ENCODE data around the gene TOP2A. TPM values are rescaled to one million over a fixed set of nuclear protein-coding genes. Genes with fewer than 3 reads are reported as not detected.

The TOP2A gene
- total RNA-seq, 1 donor from 2014 or later: 2.1 TPM

GRCh38 chr17:40347319-40348135 lies 70.2 kb downstream of the TOP2A start:
- no peak for DNase-seq (ENCODE audit: low read depth)

GRCh38 chr17:40346765-40347158 lies 70.9 kb downstream of the TOP2A start:
- no peak for DNase-seq (ENCODE audit: low read depth)

GRCh38 chr17:40345994-40346764 lies 71.5 kb downstream of the TOP2A start:
- DNase-seq (ENCODE audit: low read depth): no peak

- peak; percentile 45 for DNase-seq (ENCODE audit: low read depth)
These were observed 72.3 kb downstream of the TOP2A start for GRCh38 chr17:40345161-40345993.

- no peak for DNase-seq (ENCODE audit: low read depth)
These were observed 73.1 kb downstream of the TOP2A start for GRCh38 chr17:40344421-40345160.

GRCh38 chr17:40343219-40344119 lies 74.2 kb downstream of the TOP2A start:
- DNase-seq (ENCODE audit: low read depth): no peak

- no peak for DNase-seq (ENCODE audit: low read depth)
These were observed 75.0 kb downstream of the TOP2A start for GRCh38 chr17:40342504-40343218.

GRCh38 chr17:40341808-40342503 lies 75.7 kb downstream of the TOP2A start:
- no peak for DNase-seq (ENCODE audit: low read depth)

- peak; percentile 44 for DNase-seq (ENCODE audit: low read depth)
These were observed 76.6 kb downstream of the TOP2A start for GRCh38 chr17:40340880-40341807.

- DNase-seq (ENCODE audit: low read depth): no peak
These were observed 77.4 kb downstream of the TOP2A start for GRCh38 chr17:40340327-40340726.

- no peak for DNase-seq (ENCODE audit: low read depth)
These were observed 78.6 kb downstream of the TOP2A start for GRCh38 chr17:40338941-40339649.

Other genes starting within 250 kb of the TOP2A start
- gene RAPGEFL1, start 240.4 kb downstream of the TOP2A start, total RNA-seq: 1.8 TPM in 1 of 2 replicates, not detected in the other
- 9.6 and 24.5 TPM in 2 replicates for gene WIPF2, start 198.6 kb downstream of the TOP2A start, total RNA-seq
- gene CDC6, start 130.0 kb downstream of the TOP2A start, total RNA-seq: 2.6 and 19.1 TPM in 2 replicates
- gene RARA, start 108.7 kb downstream of the TOP2A start, total RNA-seq: 3.5 and 18.5 TPM in 2 replicates
- gene GJD3, start 53.2 kb downstream of the TOP2A start, total RNA-seq: 0.30 TPM in 1 of 2 replicates, not detected in the other
- gene IGFBP4, start 25.6 kb upstream of the TOP2A start, total RNA-seq: 44.8 and 89.8 TPM in 2 replicates
- 0.05 and 0.69 TPM in 2 replicates for gene TNS4, start 83.7 kb upstream of the TOP2A start, total RNA-seq
- not detected in 2 replicates for gene CCR7, start 147.6 kb upstream of the TOP2A start, total RNA-seq
- 70.5 and 126 TPM in 2 replicates for gene SMARCE1, start 229.9 kb upstream of the TOP2A start, total RNA-seq
- 1.7 and 10.9 TPM in 2 replicates for gene KRT222, start 247.3 kb upstream of the TOP2A start, total RNA-seq